T-helper 1 cell treated with Interleukin-12 subunit alpha and Interleukin-12 subunit beta and Interleukin-4 antibody, amounts not matched to agents 30 μg/mL and 1 μg/mL, for 36 hours (primary cell): ENCODE data around the gene RTCB.

Experiments used
- H3K27ac Mint-ChIP-seq: one replicate; pipeline ENCODE4 v1.8.0; 2021; ENCODE audit warnings: mild to moderate bottlenecking, mixed read lengths
- H3K27me3 Mint-ChIP-seq: one replicate; pipeline ENCODE4 v1.8.0; 2021; ENCODE audit warnings: low read depth, mixed read lengths
- H3K36me3 Mint-ChIP-seq: one replicate; pipeline ENCODE4 v1.8.0; 2021; ENCODE audit warnings: low read depth, mixed read lengths
- H3K4me1 Mint-ChIP-seq: one replicate; pipeline ENCODE4 v1.8.0; 2021; ENCODE audit warnings: low read depth, mixed read lengths
- H3K4me3 Mint-ChIP-seq: one replicate; pipeline ENCODE4 v1.8.0; 2021; ENCODE audit warnings: mild to moderate bottlenecking, moderate library complexity, mixed read lengths
- H3K9me3 Mint-ChIP-seq: one replicate; pipeline ENCODE4 v1.8.0; 2021; ENCODE audit warnings: mixed read lengths

RTCB gene

DNA sequence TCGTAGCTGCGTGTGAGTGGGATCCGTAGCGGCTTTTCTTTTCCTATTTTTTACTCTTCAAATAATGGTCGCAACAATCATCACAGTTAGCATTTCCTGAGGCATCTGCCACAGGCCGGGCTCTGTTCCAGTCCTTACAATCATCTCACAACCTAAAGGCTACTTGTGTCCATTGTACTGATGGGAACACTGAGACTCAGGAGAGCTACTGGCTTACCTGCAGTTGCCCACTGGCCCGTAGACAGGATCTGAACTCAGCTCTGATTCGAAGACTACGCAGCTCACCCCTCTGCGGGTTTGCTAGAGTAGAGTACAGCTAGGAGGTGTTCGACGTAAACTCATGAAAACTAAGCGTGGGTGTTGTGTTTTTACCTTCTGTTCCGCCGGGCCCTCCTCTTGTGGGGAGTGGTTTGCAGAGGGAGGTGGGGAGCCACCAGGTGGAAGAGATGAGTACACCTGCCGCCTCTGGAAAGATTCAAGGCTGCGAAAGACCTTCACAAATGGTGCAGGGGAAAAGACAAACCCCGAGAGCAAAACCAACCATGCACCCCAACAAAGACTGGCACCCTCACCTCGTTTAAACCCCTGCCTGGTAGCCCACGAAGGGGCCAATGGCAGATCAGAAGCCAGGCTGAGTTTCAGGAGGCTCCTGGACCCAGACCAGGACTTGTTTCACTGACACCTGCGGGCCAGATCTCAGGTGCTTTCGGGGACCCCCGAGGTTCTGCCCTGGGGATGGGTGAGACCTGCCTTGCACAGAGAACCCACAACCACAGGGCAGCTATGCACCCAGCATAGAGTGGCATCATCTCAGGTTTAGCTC is 72.6 kb downstream of the RTCB start:
- Mint-ChIP-seq H3K27ac (no peak overlapping the region), H3K9me3 (no peaks in the 10 kb centered on the region), H3K4me3 (no peak overlapping the region), H3K27me3 (peaks cover 27% of the 10 kb centered on the region), H3K4me1 (peaks cover 2% of the 10 kb centered on the region), H3K36me3 (no peaks in the 10 kb centered on the region)

GRCh38 chr22:32338757-32339156 is 73.3 kb downstream of the RTCB start:
- Mint-ChIP-seq H3K27ac (no peak overlapping the region), H3K27me3 (peaks cover 21% of the 10 kb centered on the region), H3K36me3 (no peaks in the 10 kb centered on the region), H3K4me1 (peaks cover under 1% of the 10 kb centered on the region), H3K4me3 (no peak overlapping the region), H3K9me3 (no peaks in the 10 kb centered on the region)
